ENCODE data around the gene FAM135A.
A peak's percentile ranks its signal among the peaks of the same experiment; 100 is the strongest.
"Not testable (repeated sequence)": the region's sequence is repeated elsewhere in the genome, so short reads cannot be mapped to it uniquely, and the experiment has no call there.

Gene FAM135A

DNA sequence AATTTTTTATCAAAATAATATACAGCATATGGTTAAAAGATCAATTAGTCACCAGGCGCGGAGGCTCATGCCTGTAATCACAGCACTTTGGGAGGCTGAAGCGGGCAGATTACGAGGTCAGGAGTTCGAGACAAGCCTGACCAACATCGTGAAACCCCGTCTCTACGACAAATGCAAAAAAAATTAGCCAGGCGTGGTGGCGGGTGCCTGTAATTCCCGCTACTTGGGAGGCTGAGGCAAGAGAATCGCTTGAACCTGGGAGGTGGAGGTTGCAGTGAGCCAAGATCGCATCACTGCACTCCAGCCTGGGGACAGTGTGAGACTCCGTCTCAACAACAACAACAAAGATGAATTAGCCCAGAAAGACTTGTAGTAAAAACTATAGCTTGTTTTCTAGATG is 46.4 kb downstream of the FAM135A start:
- not testable (repeated sequence) for DNase-seq (ENCODE audit: low spot score)

- DNase-seq (ENCODE audit: low spot score) = no peak
Observed at GRCh38 chr6:70470016-70470415, 56.7 kb downstream of the FAM135A start.

DNA sequence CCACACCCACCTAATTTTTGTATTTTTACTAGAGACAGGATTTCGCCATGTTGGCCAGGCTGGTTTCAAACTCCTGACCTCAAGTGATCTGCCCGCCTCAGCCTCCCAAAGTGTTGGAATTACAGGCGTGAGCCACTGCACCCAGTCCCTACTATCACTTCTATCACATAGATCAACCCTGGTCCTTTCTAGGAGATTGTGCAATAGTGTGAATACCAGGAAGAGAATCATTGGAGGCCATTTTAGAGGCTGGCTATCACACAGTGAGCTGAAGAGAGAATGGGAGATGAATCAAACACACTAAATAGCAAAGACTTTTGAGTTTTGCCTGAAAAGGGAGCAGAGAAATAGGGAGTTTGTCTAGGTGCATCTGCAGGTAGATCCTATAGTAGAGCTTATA is 57.2 kb downstream of the FAM135A start:
- peak; percentile 8 for DNase-seq (ENCODE audit: low spot score)

DNA sequence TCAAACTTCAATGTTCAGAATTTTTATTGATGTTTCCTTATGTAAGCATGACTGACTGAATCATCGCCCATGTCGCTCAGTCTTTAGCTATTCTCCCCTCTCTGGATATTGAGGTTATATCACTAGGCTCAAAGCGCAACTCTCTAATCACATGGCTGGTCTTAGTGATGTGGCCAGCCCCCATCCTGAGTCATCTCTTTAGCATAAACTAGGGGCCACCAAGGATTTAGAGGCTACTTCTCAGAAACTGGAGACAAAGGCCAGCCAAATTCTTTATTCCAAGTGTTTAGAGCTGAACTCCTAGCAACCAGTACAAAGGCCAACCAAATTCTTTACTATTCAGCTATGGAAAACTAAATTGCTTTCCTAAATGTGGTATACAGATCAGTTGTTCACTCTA is 61.4 kb downstream of the FAM135A start:
- no peak for DNase-seq (ENCODE audit: low spot score)

GRCh38 chr6:70479236-70479635 is 65.9 kb downstream of the FAM135A start:
- no peak for DNase-seq (ENCODE audit: low spot score)

DNA sequence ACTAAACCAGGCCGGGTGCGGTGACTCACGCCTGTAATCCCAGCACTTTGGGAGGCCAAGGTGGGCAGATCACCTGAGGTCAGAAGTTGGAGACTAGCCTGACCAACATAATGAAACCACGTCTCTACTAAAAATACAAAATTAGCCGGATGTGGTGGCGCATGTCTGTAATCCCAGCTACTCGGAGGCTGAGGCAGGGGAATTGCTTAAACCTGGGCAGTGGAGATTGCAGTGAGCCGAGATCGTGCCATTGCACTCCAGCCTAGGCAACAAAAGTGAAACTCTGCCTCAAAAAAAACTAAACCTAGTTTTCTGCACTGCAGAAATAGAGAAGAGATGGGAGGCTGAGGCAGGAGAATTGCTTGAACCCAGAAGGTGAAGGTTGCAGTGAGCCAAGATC is 73.3 kb downstream of the FAM135A start:
- DNase-seq (ENCODE audit: low spot score) = not testable (repeated sequence)

DNA sequence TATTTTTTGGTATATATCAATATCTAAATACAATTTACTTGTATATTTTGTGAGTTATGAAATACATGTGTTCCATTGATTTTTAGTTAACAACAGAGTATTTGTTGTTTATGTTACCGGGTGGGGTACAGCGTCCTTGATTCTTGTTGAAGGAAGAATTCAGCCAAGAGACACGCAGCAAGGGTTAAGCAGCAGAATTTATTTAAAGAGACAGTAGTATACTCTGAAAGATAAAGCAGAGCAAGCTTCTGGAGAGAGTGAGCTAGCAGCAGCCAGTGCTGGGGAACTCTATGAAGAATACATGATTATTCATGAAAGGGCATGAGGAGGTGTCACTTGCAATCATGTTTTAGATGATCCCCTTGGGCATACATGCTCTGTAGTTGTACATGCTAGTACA is 76.1 kb downstream of the FAM135A start:
- DNase-seq (ENCODE audit: low spot score) = no peak

- DNase-seq (ENCODE audit: low spot score) = no peak
Observed at GRCh38 chr6:70494833-70495232, 81.5 kb downstream of the FAM135A start.

GRCh38 chr6:70495790-70496189 is 82.5 kb downstream of the FAM135A start:
- not testable (repeated sequence) for DNase-seq (ENCODE audit: low spot score)

DNA sequence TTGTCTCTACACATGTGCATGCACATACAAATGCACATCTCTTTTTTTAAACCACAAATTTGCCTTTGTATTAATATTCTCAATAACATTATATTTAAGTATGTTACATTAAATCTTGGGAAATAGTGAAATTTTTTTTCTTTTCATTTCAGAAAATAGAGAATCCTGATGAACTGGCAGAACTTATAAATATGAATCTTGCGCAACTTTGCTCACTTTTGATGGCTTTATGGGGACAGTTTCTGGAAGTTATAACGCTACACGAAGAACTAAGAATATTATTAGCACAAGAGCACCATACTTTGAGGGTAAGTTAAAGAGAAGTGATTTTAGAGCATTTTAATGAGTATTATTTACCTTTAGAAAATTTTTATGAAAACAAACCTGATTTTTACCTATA is 89.2 kb downstream of the FAM135A start:
- DNase-seq (ENCODE audit: low spot score) = no peak

DNA sequence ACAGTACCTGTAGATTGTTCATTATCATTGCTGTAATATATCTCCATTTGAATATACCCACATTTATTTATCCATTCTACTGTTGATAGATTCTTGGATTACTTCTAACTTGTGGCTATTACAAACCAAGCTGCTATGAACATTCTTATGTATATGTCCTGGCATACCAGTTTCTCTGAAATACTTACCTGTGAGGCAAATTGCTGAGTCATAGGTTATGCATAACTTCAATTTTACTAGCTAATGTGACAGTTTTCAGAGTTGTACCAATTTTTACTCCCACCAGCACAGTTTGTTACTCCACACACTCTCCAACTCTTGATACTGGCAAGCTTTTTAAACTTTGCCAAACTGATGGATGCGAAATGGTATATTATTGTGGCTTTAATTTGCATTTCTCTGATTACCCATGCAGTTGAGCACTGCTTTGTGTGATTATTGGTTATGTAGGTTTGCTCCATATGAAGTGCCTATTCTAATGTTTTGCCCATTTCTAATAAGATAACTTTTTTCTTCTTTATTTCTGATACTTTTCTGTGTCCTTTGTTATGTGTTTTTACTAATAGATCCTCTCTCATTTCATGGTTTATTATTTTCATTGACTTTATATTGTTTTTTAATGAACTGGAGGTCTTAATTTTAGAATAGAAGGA is 90.6 kb downstream of the FAM135A start:
- no peak for DNase-seq (ENCODE audit: low spot score)

GRCh38 chr6:70506321-70506720 is 93.0 kb downstream of the FAM135A start:
- no peak for DNase-seq (ENCODE audit: low spot score)

DNA sequence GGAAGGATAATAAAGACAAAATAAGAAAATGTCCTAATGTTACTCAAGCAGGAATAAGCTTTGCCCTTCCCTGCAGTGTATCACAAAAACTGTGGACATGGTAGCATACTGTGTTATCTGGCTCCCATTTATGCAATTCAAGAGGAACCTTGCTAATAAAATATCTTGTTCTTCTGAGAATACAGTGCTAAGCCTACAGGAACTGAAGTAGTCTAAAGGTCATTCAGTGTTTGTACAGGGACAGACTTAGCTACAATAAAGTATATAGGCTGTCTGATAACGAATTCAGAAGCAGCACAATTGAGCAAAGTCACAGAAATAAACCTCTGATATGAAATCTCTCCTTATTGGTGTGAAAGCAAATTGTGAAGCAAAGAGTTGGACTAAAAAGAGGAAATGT is 93.9 kb downstream of the FAM135A start:
- peak; percentile 8 for DNase-seq (ENCODE audit: low spot score)

DNA sequence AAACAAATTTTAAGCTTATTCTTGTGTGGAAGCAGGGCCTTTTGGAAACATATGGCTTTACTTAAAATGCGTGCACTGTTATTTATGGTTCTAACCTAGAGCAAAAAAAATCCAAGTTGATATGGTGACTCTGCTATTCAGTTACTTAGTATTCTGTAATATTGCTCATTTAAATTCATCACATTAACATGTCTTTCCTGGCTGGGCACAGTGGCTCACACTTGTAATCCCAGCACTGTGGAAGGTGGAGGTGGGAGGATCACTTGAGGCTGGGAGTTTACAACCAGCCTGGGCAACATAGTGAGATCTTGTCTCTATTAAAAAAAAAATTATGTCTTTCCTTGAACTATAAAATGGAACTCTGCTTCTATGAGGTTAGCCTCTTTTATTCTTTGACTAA is 95.6 kb downstream of the FAM135A start:
- DNase-seq (ENCODE audit: low spot score) = no peak

DNA sequence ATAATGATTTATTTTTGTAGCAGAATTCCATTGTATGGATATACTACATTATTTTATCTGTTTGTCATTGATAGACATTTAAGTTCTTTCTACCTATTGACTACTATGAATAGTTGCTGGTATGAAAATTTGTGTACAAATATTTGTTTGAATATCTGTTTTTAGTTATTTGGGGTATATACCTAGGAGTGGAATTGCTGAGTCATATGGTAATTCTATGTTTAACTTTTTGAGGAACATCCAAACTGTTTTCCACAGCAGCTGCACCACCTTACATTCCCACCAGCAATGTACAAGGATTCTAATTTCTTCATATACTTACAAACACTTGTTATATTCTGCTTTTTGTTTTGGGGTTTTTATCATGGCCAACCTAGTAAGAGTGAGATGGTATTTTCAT is 97.3 kb downstream of the FAM135A start:
- DNase-seq (ENCODE audit: low spot score) = no peak

DNA sequence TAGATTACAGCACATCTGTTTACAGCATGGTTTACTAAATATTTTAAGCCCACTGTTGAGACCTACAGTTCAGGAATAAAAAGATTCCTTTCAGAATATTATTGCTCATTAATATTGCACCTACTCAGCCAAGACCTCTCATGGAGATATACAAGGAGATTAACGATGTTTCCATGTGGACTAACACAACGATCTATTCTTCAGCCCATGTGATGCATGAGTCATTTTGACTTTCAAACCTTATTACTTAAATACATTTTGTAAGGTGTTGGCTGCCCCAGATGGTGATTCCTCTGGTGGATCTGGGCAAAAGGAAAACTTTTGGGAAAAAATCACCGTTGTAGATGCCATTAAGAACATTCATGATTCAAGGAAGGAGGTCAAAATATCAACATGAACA is 105.4 kb downstream of the FAM135A start:
- DNase-seq (ENCODE audit: low spot score) = no peak

DNA sequence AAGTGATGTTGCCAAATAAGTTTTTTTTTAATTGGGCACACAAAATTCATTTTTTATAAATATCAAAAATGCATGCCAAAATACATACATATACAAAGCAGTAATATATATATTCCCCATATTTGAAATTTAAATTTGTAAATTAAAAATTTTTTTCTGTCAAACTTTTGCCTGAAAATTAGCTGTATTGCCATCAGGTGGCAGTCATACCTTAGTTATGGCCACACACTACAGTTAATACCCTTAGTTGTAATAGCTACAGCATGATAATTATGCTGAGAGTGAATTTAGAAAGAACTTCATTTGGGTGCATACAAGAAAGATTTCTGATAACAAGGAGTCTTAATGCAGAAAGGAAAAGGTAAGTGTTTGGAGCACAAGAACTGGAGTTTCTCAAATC is 107.3 kb downstream of the FAM135A start:
- peak; percentile 19 for DNase-seq (ENCODE audit: low spot score)

- DNase-seq (ENCODE audit: low spot score) = no peak
Observed at GRCh38 chr6:70524721-70525286, 111.5 kb downstream of the FAM135A start.

GRCh38 chr6:70527071-70527737 is 113.9 kb downstream of the FAM135A start:
- no peak for DNase-seq (ENCODE audit: low spot score)

DNA sequence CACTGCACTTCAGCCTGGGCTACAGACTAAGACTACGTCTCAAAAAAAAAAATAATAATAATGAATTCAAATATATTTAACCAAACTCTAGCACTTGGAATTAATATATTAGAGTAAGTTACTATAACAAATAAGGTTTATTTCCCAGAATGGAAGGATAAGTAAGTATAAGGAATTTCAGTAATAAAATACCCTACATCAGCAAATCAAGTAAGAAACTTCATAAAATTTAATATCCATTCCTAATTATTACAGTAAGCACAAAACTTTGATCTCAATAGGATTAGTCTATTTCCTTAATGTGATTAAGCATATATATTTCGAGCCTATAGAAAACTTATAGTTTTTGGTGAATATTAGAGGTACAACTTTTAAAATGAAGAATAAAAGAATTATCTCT is 116.7 kb downstream of the FAM135A start:
- DNase-seq (ENCODE audit: low spot score) = no peak

- no peak for DNase-seq (ENCODE audit: low spot score)
Observed at GRCh38 chr6:70531133-70531532, 117.8 kb downstream of the FAM135A start.

DNA sequence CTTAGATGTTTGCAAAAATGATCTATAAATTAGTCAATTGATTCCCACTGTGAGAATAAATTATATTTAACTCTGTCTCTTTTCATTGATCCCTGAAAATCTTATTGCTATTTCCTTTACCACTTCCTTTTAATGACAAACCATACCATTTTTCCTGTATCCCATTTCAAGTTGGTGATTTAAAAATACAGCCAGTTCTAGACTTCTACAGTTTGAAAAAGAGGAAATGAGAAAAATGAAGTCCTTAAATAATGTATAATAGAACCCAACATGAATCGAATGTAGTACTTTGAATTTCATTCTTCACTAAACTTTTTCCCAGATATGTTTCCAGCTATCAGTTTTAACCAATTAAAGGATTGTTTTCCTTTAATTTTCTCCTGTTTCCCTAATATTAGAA is 124.0 kb downstream of the FAM135A start:
- no peak for DNase-seq (ENCODE audit: low spot score)

- no peak for DNase-seq (ENCODE audit: low spot score)
Observed at GRCh38 chr6:70538376-70538775, 125.1 kb downstream of the FAM135A start.

DNA sequence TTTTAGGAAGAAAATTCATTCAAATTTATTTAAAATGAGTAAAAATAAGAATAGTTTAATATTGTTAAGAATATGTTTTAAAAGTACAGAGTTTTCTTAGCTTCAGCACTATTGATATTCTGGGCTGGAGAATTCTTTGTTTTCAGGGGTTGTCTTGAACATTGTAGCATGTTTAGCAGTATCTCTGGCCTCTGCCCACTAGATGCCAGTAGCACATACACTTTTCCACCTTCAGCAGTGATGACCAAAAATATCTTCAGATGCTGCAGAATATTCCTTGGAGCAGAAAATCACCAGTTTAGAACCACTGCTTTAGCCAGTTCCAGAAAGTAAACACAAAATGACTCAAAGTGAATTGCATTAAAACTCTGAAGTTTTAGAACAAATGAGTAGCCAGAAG is 134.0 kb downstream of the FAM135A start:
- DNase-seq (ENCODE audit: low spot score) = peak; percentile 16
